ENCODE results near the gene OR2M2. TPM values are rescaled to one million over a fixed set of nuclear protein-coding genes. Genes with fewer than 3 reads are reported as not detected.

OR2M2 gene, protein sequence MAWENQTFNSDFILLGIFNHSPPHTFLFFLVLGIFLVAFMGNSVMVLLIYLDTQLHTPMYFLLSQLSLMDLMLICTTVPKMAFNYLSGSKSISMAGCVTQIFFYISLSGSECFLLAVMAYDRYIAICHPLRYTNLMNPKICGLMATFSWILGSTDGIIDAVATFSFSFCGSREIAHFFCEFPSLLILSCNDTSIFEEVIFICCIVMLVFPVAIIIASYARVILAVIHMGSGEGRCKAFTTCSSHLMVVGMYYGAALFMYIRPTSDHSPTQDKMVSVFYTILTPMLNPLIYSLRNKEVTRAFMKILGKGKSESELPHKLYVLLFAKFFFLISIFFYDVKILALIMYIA
- total RNA-seq = not detected

DNA sequence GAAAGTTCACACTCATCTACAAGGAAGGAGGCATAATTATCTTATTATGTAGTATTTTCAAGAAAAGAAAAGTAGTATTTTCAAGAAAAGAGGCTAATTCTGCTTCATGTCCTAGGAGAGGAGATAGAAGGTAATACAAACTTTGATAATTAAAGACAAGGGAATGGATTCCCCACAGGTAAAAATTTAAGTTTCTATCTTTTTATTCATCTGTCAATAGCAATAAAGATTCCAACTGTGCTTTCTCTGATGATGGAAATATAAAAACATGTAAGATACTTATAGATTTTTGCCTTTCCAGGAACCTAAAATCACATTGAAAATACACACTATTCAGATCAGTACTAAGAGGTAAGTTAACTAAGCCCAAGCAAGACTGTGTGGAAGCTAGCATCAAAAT, at the start of gene OR2M2:
Gene OR2M2, plus strand, starts transcription at position 301 of the 400 bp plus-strand sequence. CDS start 5,165 bp downstream, outside the sequence.
- no peaks in the 10 kb centered on the region for H3K4me1 Mint-ChIP-seq
- no peak within 1 kb of the TSS for H3K4me3 Mint-ChIP-seq
- H3K27ac Mint-ChIP-seq = no peak within 1 kb of the TSS
- H3K27me3 Mint-ChIP-seq = no peaks in the 10 kb centered on the region
- ATAC-seq (no peak), DNase-seq (no peak)
- H3K9me3 Mint-ChIP-seq (ENCODE audit: low read depth) = no peaks in the 10 kb centered on the region
- no peaks in the 10 kb centered on the region for H3K36me3 Mint-ChIP-seq
- CTCF ChIA-PET = no interaction called here

DNA sequence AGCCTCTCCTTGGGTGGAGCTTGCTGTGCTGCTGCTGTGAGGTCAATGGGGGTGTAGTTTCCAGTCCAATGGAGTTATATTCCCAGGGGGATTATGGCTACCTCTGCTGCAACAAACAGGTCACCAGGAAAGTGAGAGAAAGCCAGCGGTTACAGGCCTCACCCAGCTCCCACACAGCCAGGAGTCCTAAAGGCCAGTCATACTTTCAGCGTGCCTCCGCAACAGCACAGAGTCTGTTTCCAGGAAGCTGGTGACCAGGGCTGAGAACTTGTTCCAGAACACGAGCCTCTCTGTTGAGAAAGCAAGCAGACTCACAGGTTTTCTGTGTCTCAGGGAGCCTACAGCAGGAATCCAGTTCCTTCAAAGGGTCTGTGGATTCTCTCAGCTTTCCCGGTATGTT, 47.0 kb upstream of the OR2M2 start:
- Mint-ChIP-seq H3K4me1 (no peaks in the 10 kb centered on the region), H3K9me3 (ENCODE audit: low read depth) (peaks cover 18% of the 10 kb centered on the region), H3K36me3 (no peaks in the 10 kb centered on the region), H3K27me3 (no peaks in the 10 kb centered on the region), H3K4me3 (no peak overlapping the region), H3K27ac (no peak overlapping the region)
- CTCF ChIA-PET = no interaction called here
- ATAC-seq (no peak), DNase-seq (no peak)

DNA sequence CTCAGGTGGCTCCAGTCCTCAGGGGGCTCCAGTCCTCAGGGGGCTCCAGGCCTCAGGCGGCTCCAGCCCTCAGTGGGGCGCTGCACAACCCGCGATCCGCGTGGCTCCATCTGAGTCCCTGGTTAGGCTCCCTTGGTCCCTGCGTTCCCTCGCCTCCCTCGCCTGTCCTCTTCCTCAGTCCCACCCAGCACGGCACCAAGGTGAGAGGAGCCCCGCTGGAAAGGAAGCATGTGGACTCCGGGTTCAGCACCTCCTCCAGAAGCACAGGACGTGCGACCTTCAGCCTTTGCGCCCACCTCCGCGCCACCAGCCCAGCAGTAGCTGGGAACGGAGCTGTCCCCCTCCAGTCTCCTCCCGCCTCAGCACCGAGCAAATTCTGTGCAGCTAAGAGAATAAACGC, 37.8 kb upstream of the OR2M2 start:
- no peaks in the 10 kb centered on the region for H3K4me1 Mint-ChIP-seq
- H3K27me3 Mint-ChIP-seq = no peaks in the 10 kb centered on the region
- H3K36me3 Mint-ChIP-seq = no peaks in the 10 kb centered on the region
- H3K27ac Mint-ChIP-seq = no peak overlapping the region
- CTCF ChIA-PET = no interaction called here
- peaks cover 5% of the 10 kb centered on the region for H3K9me3 Mint-ChIP-seq (ENCODE audit: low read depth)
- no peak overlapping the region for H3K4me3 Mint-ChIP-seq
- no peak for ATAC-seq
- no peak for DNase-seq

DNA sequence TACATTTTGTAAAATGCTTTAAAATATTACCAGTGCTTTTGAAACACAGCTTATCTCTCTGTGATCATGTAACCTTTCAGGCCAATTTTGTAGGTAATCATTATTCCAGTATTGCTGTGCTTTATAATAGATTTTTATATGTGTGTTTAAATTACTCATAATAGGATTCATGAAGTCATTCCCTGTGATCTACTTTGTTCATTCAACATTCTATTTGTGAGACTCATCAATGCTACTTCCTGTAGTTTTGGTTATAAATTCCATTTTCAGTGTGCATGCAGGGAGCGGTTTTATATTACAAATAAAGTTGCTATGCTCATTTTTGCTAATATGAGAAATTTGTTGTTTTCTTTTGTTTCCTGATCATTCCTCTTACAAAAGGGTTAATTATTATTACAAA, 33.8 kb upstream of the OR2M2 start:
- no peak overlapping the region for H3K27ac Mint-ChIP-seq
- no peaks in the 10 kb centered on the region for H3K27me3 Mint-ChIP-seq
- CTCF ChIA-PET = no interaction called here
- no peaks in the 10 kb centered on the region for H3K36me3 Mint-ChIP-seq
- ATAC-seq (no peak), DNase-seq (no peak)
- H3K4me3 Mint-ChIP-seq = no peak overlapping the region
- peaks cover 5% of the 10 kb centered on the region for H3K9me3 Mint-ChIP-seq (ENCODE audit: low read depth)
- no peaks in the 10 kb centered on the region for H3K4me1 Mint-ChIP-seq

DNA sequence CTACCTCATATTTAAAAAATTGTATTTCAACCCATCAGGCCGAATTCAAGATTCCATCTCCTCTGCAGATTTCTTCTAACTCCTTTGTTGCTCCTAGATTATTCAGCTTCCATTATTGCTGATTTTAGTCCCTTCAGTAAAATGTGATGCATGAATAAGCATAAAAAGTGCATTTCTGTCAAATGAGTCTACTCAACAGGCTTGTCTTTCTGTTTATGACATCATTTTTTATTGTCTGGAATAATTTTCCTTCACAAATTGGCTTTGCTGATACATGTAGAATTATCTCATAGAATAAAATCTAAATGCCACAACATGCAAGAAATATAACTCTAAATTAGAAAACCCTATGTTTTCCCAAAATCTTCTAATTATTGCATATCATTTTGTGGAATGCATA, 31.3 kb upstream of the OR2M2 start:
- ATAC-seq (no peak), DNase-seq (no peak)
- Mint-ChIP-seq H3K4me3 (no peak overlapping the region), H3K4me1 (no peaks in the 10 kb centered on the region), H3K27ac (no peak overlapping the region), H3K9me3 (ENCODE audit: low read depth) (peaks cover 8% of the 10 kb centered on the region), H3K36me3 (no peaks in the 10 kb centered on the region), H3K27me3 (no peaks in the 10 kb centered on the region)
- CTCF ChIA-PET = no interaction called here

DNA sequence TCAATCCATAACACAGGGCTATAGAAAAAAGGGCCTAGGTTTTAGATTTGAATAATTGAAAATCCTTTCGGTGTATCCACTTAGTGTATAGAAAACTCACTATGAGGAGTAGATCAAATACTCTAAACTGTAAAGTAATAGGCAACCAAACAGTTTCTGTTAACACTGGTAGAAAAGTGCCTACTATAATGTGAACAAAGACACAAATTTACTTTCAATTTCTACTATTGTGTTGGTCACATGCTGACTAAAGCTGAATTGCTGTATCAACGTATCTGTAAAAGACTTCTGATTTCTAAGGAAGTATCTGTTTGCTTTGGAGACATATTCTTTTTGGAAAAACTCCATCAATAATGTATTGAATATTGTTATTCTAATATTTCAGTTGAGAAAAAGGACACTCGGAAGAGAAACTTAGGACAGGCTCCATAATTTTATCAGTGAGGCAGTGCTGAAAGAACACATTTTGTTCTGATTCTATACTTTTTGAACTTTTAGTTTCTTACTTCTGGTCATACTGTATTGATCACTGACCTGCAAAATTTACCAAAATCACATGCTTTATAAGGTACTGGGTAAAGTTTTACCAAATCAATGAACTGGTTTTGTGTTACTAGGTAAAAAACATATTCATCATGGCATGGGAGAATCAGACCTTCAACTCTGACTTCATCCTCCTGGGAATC, 30.0 kb upstream of the OR2M2 start, which contains the start of gene OR2M5:
Gene OR2M5, plus strand, starts transcription at position 636 of the 686 bp plus-strand sequence. Its CDS starts 0 bp downstream, at position 636.
- Mint-ChIP-seq H3K4me1 (no peaks in the 10 kb centered on the region), H3K27me3 (no peaks in the 10 kb centered on the region), H3K27ac (no peak within 1 kb of the TSS), H3K9me3 (ENCODE audit: low read depth) (peaks cover 8% of the 10 kb centered on the region), H3K36me3 (no peaks in the 10 kb centered on the region), H3K4me3 (no peak within 1 kb of the TSS)
- CTCF ChIA-PET = no interaction called here
- ATAC-seq = no peak
- DNase-seq = no peak

DNA sequence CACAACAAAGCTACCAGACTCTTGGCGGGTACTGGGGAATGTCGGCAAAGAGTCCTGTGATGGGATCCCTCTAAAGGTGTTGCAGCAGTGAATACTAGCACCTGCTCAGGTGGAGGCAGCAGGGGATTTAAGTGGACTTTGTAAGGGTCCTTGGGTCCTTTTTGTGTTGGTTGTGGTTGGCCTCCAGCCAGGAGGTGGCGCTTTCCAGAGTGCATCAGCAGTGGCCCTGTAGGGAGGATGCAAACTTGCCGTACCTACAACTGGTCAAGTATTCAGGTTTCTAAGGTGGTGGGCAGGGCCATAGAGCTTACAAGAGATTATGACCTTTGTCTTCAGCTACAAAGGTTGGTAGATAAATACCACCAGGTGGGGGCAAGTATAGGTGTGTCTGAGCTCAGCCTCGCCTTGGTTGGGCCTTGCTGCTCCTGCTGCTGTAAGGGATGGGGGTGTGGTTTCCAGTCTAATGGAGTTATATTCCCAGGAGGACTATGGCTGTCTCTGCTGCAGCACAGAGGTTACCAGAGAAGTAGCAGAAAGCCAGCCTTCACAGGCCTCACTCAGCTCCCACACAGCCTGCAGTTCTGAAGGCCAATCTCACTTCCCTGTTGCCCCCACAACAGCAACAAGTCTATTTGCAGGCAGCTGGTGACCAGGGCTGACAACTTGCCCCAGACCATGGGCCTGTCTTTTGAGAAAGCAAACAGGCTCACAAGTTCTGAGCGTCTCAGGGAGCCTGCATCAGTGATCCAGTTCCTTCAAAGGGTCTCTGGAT, 22.4 kb upstream of the OR2M2 start:
- no peaks in the 10 kb centered on the region for H3K36me3 Mint-ChIP-seq
- H3K27ac Mint-ChIP-seq = no peak overlapping the region
- H3K4me1 Mint-ChIP-seq = no peaks in the 10 kb centered on the region
- H3K4me3 Mint-ChIP-seq = no peak overlapping the region
- CTCF ChIA-PET = no interaction called here
- no peaks in the 10 kb centered on the region for H3K9me3 Mint-ChIP-seq (ENCODE audit: low read depth)
- DNase-seq = no peak
- no peaks in the 10 kb centered on the region for H3K27me3 Mint-ChIP-seq
- no peak for ATAC-seq

DNA sequence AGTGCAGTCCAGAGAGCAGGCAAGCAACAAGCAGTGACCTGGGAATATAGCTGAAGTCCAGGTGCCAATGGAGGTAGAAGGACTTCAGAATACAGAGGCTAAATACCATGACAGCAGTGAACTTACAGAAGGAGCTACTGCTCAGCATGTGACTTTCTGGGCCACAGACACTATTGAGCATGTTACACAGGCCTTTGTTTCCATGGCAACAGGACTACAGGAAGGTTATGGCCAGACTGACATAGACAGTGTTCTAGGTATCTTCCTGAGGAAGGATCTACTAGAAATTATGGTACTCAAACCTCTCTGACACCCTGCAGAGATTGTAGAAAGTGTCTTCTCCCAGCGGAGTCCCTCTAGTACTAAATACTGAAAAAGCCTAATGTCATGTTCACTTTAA, 18.7 kb upstream of the OR2M2 start:
- Mint-ChIP-seq H3K36me3 (no peaks in the 10 kb centered on the region), H3K27ac (no peak overlapping the region), H3K9me3 (ENCODE audit: low read depth) (no peaks in the 10 kb centered on the region), H3K4me3 (no peak overlapping the region), H3K4me1 (no peaks in the 10 kb centered on the region), H3K27me3 (no peaks in the 10 kb centered on the region)
- ATAC-seq = no peak
- no peak for DNase-seq
- CTCF ChIA-PET = no interaction called here

DNA sequence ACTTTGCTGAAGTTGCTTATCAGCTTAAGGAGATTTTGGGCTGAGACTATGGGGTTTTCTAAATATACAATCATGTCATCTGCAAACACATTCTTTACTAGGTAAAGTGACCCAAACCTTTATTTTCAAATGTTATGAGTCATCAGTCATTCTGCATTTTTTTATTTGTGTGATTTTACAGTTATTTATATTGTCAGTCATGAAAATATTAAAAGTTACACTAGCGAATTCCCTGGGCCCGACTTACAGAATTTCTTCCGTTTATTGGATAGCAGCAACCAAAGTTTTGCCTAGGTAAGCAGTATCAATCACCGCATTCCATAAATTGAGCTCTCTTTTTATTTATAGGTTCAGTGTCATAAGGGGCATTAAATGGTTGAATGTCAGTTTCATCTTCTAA, 15.9 kb upstream of the OR2M2 start:
- ATAC-seq = no peak
- H3K4me3 Mint-ChIP-seq = no peak overlapping the region
- CTCF ChIA-PET = no interaction called here

DNA sequence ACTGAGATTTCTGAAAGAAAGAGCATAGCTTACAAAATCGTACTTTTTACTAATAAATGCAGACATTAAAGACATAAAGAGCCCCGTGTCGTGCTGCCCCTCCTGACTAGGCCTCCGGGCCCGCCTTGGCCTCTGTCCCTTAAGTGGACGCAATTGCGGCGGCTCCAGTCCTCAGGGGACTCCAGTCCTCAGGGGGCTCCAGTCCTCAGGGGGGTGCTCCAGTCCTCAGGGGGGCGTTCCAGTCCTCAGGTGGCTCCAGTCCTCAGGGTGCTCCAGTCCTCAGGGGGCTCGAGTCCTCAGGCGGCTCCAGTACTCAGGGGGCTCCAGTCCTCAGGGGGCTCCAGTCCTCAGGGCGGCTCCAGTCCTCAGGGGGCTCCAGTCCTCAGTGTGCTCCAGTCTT, 10.6 kb upstream of the OR2M2 start:
- no peak for ATAC-seq
- Mint-ChIP-seq H3K36me3 (no peaks in the 10 kb centered on the region), H3K4me1 (no peaks in the 10 kb centered on the region), H3K27me3 (no peaks in the 10 kb centered on the region), H3K9me3 (ENCODE audit: low read depth) (peaks cover 5% of the 10 kb centered on the region), H3K4me3 (no peak overlapping the region), H3K27ac (no peak overlapping the region)
- no peak for DNase-seq
- CTCF ChIA-PET = no interaction called here

More for the DNA sequence above, 15.9 kb upstream of the OR2M2 start:
- H3K27me3 Mint-ChIP-seq = no peaks in the 10 kb centered on the region
- H3K36me3 Mint-ChIP-seq = no peaks in the 10 kb centered on the region
- peaks cover 3% of the 10 kb centered on the region for H3K9me3 Mint-ChIP-seq (ENCODE audit: low read depth)
- H3K4me1 Mint-ChIP-seq = no peaks in the 10 kb centered on the region
- DNase-seq = no peak
- H3K27ac Mint-ChIP-seq = no peak overlapping the region

DNA sequence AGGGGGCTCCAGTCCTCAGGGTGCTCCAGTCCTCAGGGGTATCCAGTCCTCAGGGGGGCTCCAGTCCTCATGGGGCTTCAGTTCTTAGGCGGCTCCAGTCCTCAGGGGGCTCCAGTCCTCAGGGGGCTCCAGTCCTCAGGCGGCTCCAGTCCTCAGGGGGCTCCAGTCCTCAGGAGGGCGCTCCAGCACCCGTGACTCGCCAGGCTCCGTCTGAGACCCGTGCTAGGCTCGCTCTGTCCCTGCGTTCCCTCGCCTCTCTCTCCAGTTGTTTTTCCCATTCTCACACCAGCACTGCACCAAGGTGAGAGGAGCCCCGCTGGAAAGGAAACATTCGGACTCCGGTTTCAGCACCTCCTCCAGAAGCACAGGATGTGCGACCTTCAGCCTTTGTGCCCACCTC, 9.4 kb upstream of the OR2M2 start:
- Mint-ChIP-seq H3K27me3 (no peaks in the 10 kb centered on the region), H3K4me1 (no peaks in the 10 kb centered on the region), H3K27ac (no peak overlapping the region), H3K4me3 (no peak overlapping the region), H3K36me3 (no peaks in the 10 kb centered on the region), H3K9me3 (ENCODE audit: low read depth) (peaks cover 5% of the 10 kb centered on the region)
- CTCF ChIA-PET = no interaction called here
- no peak for DNase-seq
- ATAC-seq = no peak

DNA sequence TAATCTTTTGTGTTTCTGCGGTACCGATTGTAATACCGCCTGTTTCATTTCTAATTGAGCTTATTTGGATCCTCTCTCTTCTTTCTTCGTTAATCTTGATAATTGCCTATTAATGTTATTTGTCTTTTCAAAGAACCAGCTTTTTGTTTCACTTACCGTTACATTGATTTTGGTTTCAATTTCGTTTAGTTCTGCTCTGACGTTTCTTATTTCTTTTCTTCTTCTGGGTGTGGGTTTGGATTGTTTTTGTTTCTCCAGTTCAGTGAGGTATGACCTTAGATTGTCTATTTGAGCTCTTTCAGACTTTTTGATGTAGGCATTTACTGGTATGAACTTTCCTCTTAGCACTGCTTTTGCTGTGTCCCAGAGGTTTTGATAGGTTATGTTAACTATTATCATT, 9.4 kb downstream of the OR2M2 start:
- Mint-ChIP-seq H3K36me3 (no peaks in the 10 kb centered on the region), H3K9me3 (ENCODE audit: low read depth) (no peaks in the 10 kb centered on the region), H3K4me3 (no peak overlapping the region), H3K27ac (no peak overlapping the region), H3K4me1 (no peaks in the 10 kb centered on the region), H3K27me3 (no peaks in the 10 kb centered on the region)
- CTCF ChIA-PET = no interaction called here
- DNase-seq (no peak), ATAC-seq (no peak)

DNA sequence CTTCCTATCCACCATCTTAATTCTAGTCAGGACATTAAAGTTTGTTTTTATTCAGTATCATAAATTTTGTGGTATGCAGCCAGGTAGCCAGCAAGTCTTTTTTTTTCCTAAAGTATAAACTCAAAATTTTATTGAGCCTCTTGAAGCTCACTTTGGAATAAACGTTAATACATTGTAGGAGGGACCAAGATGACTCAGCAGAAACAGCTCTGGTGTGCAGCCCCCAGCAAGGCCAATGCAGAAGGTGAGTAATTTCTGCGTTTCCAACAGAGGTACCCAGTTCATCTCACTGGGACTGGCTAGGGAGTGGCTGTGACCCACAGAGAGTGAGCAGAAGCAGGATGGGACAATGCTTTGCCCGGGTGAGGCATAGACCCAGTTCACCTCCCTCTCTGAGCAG, 12.7 kb downstream of the OR2M2 start:
- CTCF ChIA-PET = no interaction called here
- ATAC-seq (no peak), DNase-seq (no peak)
- no peaks in the 10 kb centered on the region for H3K27me3 Mint-ChIP-seq
- H3K4me3 Mint-ChIP-seq = no peak overlapping the region
- H3K27ac Mint-ChIP-seq = no peak overlapping the region
- H3K36me3 Mint-ChIP-seq = no peaks in the 10 kb centered on the region
- H3K4me1 Mint-ChIP-seq = no peaks in the 10 kb centered on the region
- no peaks in the 10 kb centered on the region for H3K9me3 Mint-ChIP-seq (ENCODE audit: low read depth)

DNA sequence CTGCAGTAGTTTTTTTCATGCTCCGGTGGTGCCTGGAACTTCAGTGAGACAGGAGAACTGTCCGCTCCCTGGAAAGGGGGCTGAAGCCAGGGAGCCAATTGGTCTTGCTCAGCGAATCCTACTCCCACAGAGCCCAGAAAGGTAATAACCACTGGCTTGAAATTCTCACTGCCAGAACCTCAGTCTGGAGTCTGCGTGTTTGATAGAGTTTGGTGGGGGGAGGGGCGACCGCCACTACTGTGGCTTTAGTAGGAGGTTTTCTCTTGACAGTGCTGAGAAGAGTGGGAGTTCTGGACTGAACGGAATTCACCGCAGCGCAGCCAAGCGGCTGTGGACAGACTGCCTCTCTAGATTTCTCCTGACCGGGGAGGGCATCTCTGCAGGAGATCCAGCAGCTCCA, 14.4 kb downstream of the OR2M2 start:
- H3K9me3 Mint-ChIP-seq (ENCODE audit: low read depth) = no peaks in the 10 kb centered on the region
- ATAC-seq (no peak), DNase-seq (no peak)
- no peaks in the 10 kb centered on the region for H3K27me3 Mint-ChIP-seq
- H3K36me3 Mint-ChIP-seq = no peaks in the 10 kb centered on the region
- H3K4me1 Mint-ChIP-seq = no peaks in the 10 kb centered on the region
- H3K27ac Mint-ChIP-seq = no peak overlapping the region
- CTCF ChIA-PET = no interaction called here
- H3K4me3 Mint-ChIP-seq = no peak overlapping the region
